Measurements from ENCODE around the gene MSX2. TPM values are rescaled to one million over a fixed set of nuclear protein-coding genes. Genes with fewer than 3 reads are reported as not detected.
"Not testable (repeated sequence)": the region's sequence is repeated elsewhere in the genome, so short reads cannot be mapped to it uniquely, and the experiment has no call there.

MSX2 gene
- polyA plus RNA-seq, 1 of the 3 experiments (the other 2 are of a cell fraction) = 5.8 TPM

- Histone ChIP-seq H3K4me3 (ENCODE audit: low read depth in 2 of 2, low read length in 1 of 2) (no peak overlapping the region), H3K36me3 (replicated peaks in 1 of 2; ENCODE audit: control insufficient read depth in 1 of 2, insufficient read depth in 2 of 2, low read length in 1 of 2) (no peaks in the 10 kb centered on the region), H3K79me2 (ENCODE audit: insufficient read depth) (no peaks in the 10 kb centered on the region), H2AFZ (ENCODE audit: low read depth) (no peak overlapping the region), H4K20me1 (ENCODE audit: insufficient read depth) (no peaks in the 10 kb centered on the region), H3F3A (replicated peaks; ENCODE audit: insufficient read depth) (no peaks in the 10 kb centered on the region), H3K4me2 (no peak overlapping the region), H3K9me2 (no peaks in the 10 kb centered on the region), H3K9me3 (no peaks in the 10 kb centered on the region), H3K9ac (no peak overlapping the region), H3K27me3 (ENCODE audit: insufficient read depth) (no peaks in the 10 kb centered on the region), H3K27ac (ENCODE audit: low read depth in 2 of 2, low read length in 1 of 2) (no peak overlapping the region), H3K4me1 (ENCODE audit: control insufficient read depth in 1 of 2, insufficient read depth in 2 of 2, low read depth in 1 of 2, low read length in 1 of 2) (no peaks in the 10 kb centered on the region)
- 70% methylated on average over 11 of the region's 11 CpGs for WGBS (ENCODE audit: low lambda C conversion rate)
- CTCF ChIA-PET = interaction anchor here (2.1 kb wide), 1 partner anchor 9 kb away, joined by 5 read pairs; no protein-coding TSS in a partner anchor
- POLR2A ChIA-PET = no interaction called here
- DNase-seq = no peak
- TF ChIP-seq USF1 (IDR thresholded peaks at IDR 0.05; ENCODE audit: borderline replicate concordance, low read depth) (no peak), ZBTB33 (IDR thresholded peaks at IDR 0.05; ENCODE audit: borderline replicate concordance, low read depth) (no peak), NRF1 (IDR thresholded peaks at IDR 0.05; ENCODE audit: low read depth, low read length) (no peak), PBX3 (IDR thresholded peaks at IDR 0.05) (no peak), SMC3 (IDR thresholded peaks at IDR 0.05; ENCODE audit: low read depth, low read length) (no peak), FOXM1 (IDR thresholded peaks at IDR 0.05; ENCODE audit: low read depth) (no peak), USF2 (IDR thresholded peaks at IDR 0.05; ENCODE audit: borderline replicate concordance, low read depth, low read length) (no peak), JUND (IDR thresholded peaks at IDR 0.05) (no peak)
Observed at GRCh38 chr5:174760721-174761120, 36.3 kb downstream of the MSX2 start.

- CTCF ChIA-PET = interaction anchor here (2.1 kb wide), 1 partner anchor 9 kb away, joined by 5 read pairs; no protein-coding TSS in a partner anchor
- POLR2A ChIA-PET, H3K9me2 ChIP-seq: not testable (repeated sequence)
Observed at GRCh38 chr5:174761341-174761740, 37.0 kb downstream of the MSX2 start.

More at GRCh38 chr5:174761341-174761740, 37.0 kb downstream of the MSX2 start:
- H3K27ac ChIP-seq (ENCODE audit: low read depth in 2 of 2, low read length in 1 of 2); H3K4me1 ChIP-seq (ENCODE audit: control insufficient read depth in 1 of 2, insufficient read depth in 2 of 2, low read depth in 1 of 2, low read length in 1 of 2); H3K27me3 ChIP-seq (ENCODE audit: insufficient read depth); H3K4me3 ChIP-seq (ENCODE audit: low read depth in 2 of 2, low read length in 1 of 2); H3K9me3 ChIP-seq; H4K20me1 ChIP-seq (ENCODE audit: insufficient read depth); DNase-seq; H3F3A ChIP-seq (replicated peaks; ENCODE audit: insufficient read depth); H3K9ac ChIP-seq; H2AFZ ChIP-seq (ENCODE audit: low read depth); H3K79me2 ChIP-seq (ENCODE audit: insufficient read depth); H3K4me2 ChIP-seq; H3K36me3 ChIP-seq (replicated peaks in 1 of 2; ENCODE audit: control insufficient read depth in 1 of 2, insufficient read depth in 2 of 2, low read length in 1 of 2): not testable (repeated sequence)
- 10% methylated on average over 1 of the region's 2 CpGs for WGBS (ENCODE audit: low lambda C conversion rate)

Data from SK-N-SH (cell line).